Testis (tissue), 3 donors: ENCODE results near the gene CSTF3. TPM values are rescaled to one million over a fixed set of nuclear protein-coding genes. Genes with fewer than 3 reads are reported as not detected.
A peak's percentile ranks its signal among the peaks of the same experiment; 100 is the strongest.

Experiments
- DNase-seq: peaks from one replicate; pipeline ENCODE4 v3.0.0-alpha.2; 2019
- H3K27ac ChIP-seq, 2 donors: fragments of 200-600 bp; sonication (generic); one replicate each; pipeline ENCODE4 v1.5.1; 2019
- H3K27me3 ChIP-seq: fragments of 200-600 bp; sonication (generic); one replicate; pipeline ENCODE4 v1.5.1; 2019
- H3K36me3 ChIP-seq: fragments of 200-600 bp; sonication (generic); one replicate; pipeline ENCODE4 v1.5.1; 2017; ENCODE audit warnings: low read depth; ENCODE audit errors: missing control alignments
- H3K4me1 ChIP-seq: fragments of 200-600 bp; sonication (generic); one replicate; pipeline ENCODE4 v1.5.1; 2019
- H3K4me3 ChIP-seq, 2 donors: fragments of 200-600 bp; sonication (generic); one replicate each; pipeline ENCODE4 v1.5.1; 2017 to 2019
- H3K9me3 ChIP-seq: fragments of 200-600 bp; sonication (generic); one replicate; pipeline ENCODE4 v1.5.1; 2017
- POLR2A ChIP-seq: fragments of 450-650 bp; IDR thresholded peaks from one replicate; pipeline ENCODE4 v1.6.1; 2017; ENCODE audit warnings: antibody characterized with exemption, mild to moderate bottlenecking, moderate library complexity
- WGBS, 2 donors: methylation state at CpG; one replicate each; pipeline ENCODE4 v1.1.5; 2018; 5-methylcytosine and 5-hydroxymethylcytosine counted together
- intact Hi-C: fragments of 100-400 bp; cut with DNase I; formaldehyde crosslinking; loops from one replicate; pipeline ENCODE4 v1.15.1; 2023; ENCODE audit warnings: low total_unique reads
- polyA plus RNA-seq: library from polyadenylated mRNA; stranded (reverse); fragments of 350-450 nt; fragmentation: Illumina TruSeq; extraction: RNeasy Lipid Tissue Mini Kit (QIAGEN cat#74804); gene quantifications from one replicate; pipeline ENCODE4 v1.2.3, GENCODE V29; 2014; ENCODE audit warnings: low read depth, low replicate concordance; ENCODE audit not compliant: insufficient read depth
- small RNA-seq, 2 donors: library from RNA; depleted of rRNA; stranded (forward); fragments of <200 nt; gene quantifications; one replicate each; pipeline ENCODE3, GENCODE V24; 2016
- total RNA-seq, 2 donors: library from RNA; depleted of rRNA; stranded (reverse); fragments of >200 nt; gene quantifications; one replicate each; pipeline ENCODE4 v1.2.3, GENCODE V29; 2016
- TF ChIP-seq, protein P1 (sequence below), 3 experiments: fragments of 450-650 bp in 2 of 3; fragments of 200-600 bp in 1 of 3; sonication (generic) in 1 of 3; IDR thresholded peaks; one replicate each; pipeline ENCODE4 v1.5.1; 2016 to 2019; ENCODE audit warnings: antibody characterized with exemption in 3 of 3, mild to moderate bottlenecking in 2 of 3, moderate library complexity in 1 of 3

The CSTF3 gene
- total and polyA plus RNA-seq, 3 donors from 2014 or later, result 31.0 to 46.6 (median 46.4) TPM

GRCh38 chr11:33040033-33040861 lies 121.0 kb downstream of the CSTF3 start:
- Histone ChIP-seq H3K4me3 (peak overlapping the region; percentile 90 to 96), H3K36me3 (no peaks in the 10 kb centered on the region), H3K9me3 (no peaks in the 10 kb centered on the region), H3K27me3 (no peaks in the 10 kb centered on the region), H3K4me1 (peaks cover 8% of the 10 kb centered on the region), H3K27ac (peak overlapping the region; percentile 98 to 99)
- intact Hi-C loops, result no loop called here
- TF ChIP-seq, protein P1, sequence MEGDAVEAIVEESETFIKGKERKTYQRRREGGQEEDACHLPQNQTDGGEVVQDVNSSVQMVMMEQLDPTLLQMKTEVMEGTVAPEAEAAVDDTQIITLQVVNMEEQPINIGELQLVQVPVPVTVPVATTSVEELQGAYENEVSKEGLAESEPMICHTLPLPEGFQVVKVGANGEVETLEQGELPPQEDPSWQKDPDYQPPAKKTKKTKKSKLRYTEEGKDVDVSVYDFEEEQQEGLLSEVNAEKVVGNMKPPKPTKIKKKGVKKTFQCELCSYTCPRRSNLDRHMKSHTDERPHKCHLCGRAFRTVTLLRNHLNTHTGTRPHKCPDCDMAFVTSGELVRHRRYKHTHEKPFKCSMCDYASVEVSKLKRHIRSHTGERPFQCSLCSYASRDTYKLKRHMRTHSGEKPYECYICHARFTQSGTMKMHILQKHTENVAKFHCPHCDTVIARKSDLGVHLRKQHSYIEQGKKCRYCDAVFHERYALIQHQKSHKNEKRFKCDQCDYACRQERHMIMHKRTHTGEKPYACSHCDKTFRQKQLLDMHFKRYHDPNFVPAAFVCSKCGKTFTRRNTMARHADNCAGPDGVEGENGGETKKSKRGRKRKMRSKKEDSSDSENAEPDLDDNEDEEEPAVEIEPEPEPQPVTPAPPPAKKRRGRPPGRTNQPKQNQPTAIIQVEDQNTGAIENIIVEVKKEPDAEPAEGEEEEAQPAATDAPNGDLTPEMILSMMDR (IDR thresholded peaks at IDR 0.05), result no peak
- TF ChIP-seq POLR2A, result no peak
- WGBS, 2 donors, result 3 to 5% methylated on average over 27 to 30 of the region's 30 CpGs
- no peak for DNase-seq

- Histone ChIP-seq H3K27me3 (no peaks in the 10 kb centered on the region), H3K27ac (peak within 1 kb of the TSS; percentile 98 to 99), H3K4me1 (peaks cover 8% of the 10 kb centered on the region), H3K9me3 (no peaks in the 10 kb centered on the region), H3K4me3 (peak within 1 kb of the TSS; percentile 90 to 96), H3K36me3 (no peaks in the 10 kb centered on the region)
- WGBS, 2 donors, result 0 to 1% methylated on average over 5 to 84 of the region's 84 CpGs
- intact Hi-C loops, result no loop called here
- TF ChIP-seq, protein P1 (IDR thresholded peaks at IDR 0.05), result peak in 1 of 3 experiments; percentile 12
- TF ChIP-seq POLR2A, result no peak
- DNase-seq, result peak; percentile 95
Observed at GRCh38 chr11:33039274-33040032, 121.8 kb downstream of the CSTF3 start, which contains the start of gene TCP11L1. TSS of gene TCP11L1 (plus strand) at chr11:33039572. CDS start at chr11:33043774, 4,202 bp downstream.

- Histone ChIP-seq H3K4me1 (no peaks in the 10 kb centered on the region), H3K27ac (no peak overlapping the region), H3K9me3 (no peaks in the 10 kb centered on the region), H3K27me3 (no peaks in the 10 kb centered on the region), H3K4me3 (no peak overlapping the region), H3K36me3 (no peaks in the 10 kb centered on the region)
- WGBS, 2 donors, result 95 to 97% methylated on average over 1 of the region's 1 CpG
- DNase-seq, result no peak
- intact Hi-C loops, result no loop called here
- no peak for TF ChIP-seq POLR2A
- TF ChIP-seq, protein P1 (IDR thresholded peaks at IDR 0.05), result no peak
Observed at GRCh38 chr11:33035011-33035410, 126.3 kb downstream of the CSTF3 start.

Small RNAs within 50 kb of the gene (small RNA-seq; reads per million reads assigned to genes)
- gene RF00019, result 0 reads per million in 2 donors

Other genes starting within 250 kb of the CSTF3 start
- gene DEPDC7, start 145.6 kb downstream of the CSTF3 start, total RNA-seq, result 10 to 100 TPM; 14.9 to 23.2 TPM
- gene DEPDC7, start 145.6 kb downstream of the CSTF3 start, polyA plus RNA-seq, result 47.7 TPM
- 10 to 100 TPM; 26.6 to 31.9 TPM for gene TCP11L1, start 121.9 kb downstream of the CSTF3 start, total RNA-seq
- gene TCP11L1, start 121.9 kb downstream of the CSTF3 start, polyA plus RNA-seq, result 13.6 TPM
- gene HIPK3, start 95.9 kb upstream of the CSTF3 start, total RNA-seq, result 10 to 100 TPM; 86.3 to 90.2 TPM
- 47.6 TPM for gene HIPK3, start 95.9 kb upstream of the CSTF3 start, polyA plus RNA-seq
- 1 to 10 TPM; 6.5 to 8.9 TPM for gene KIAA1549L, start 214.6 kb upstream of the CSTF3 start, total RNA-seq
- gene KIAA1549L, start 214.6 kb upstream of the CSTF3 start, polyA plus RNA-seq, result 2.0 TPM